Stimulated activated CD4-positive, alpha-beta T cell treated with anti-CD3 and anti-CD28 coated beads, Interleukin-4, amount 100 ng/mL, for 1 hour (primary cell): ENCODE results near the gene PADI4.

Experiments
- DNase-seq: peaks from one replicate; pipeline ENCODE4 v3.0.0-alpha.2; 2020

PADI4 gene, protein sequence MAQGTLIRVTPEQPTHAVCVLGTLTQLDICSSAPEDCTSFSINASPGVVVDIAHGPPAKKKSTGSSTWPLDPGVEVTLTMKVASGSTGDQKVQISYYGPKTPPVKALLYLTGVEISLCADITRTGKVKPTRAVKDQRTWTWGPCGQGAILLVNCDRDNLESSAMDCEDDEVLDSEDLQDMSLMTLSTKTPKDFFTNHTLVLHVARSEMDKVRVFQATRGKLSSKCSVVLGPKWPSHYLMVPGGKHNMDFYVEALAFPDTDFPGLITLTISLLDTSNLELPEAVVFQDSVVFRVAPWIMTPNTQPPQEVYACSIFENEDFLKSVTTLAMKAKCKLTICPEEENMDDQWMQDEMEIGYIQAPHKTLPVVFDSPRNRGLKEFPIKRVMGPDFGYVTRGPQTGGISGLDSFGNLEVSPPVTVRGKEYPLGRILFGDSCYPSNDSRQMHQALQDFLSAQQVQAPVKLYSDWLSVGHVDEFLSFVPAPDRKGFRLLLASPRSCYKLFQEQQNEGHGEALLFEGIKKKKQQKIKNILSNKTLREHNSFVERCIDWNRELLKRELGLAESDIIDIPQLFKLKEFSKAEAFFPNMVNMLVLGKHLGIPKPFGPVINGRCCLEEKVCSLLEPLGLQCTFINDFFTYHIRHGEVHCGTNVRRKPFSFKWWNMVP

DNA sequence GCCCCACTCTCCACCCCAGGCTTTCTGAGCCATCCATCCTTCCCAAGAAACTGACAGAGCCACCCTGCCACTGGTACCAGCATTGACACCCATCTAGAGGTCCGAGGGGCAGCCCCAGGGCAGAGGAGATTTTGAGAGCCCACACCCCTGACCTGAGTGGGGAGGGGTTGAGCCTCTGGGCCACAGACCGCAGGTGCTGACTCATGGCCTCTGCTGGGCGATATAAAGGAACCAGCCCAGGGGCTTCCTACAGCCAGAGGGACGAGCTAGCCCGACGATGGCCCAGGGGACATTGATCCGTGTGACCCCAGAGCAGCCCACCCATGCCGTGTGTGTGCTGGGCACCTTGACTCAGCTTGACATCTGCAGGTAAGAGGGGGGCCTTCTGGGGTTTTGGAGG lies at the start of gene PADI4:
TSS of gene PADI4 (plus strand) at position 252 of the 400 bp plus-strand sequence. CDS start at position 278, 26 bp downstream.
- DNase-seq, result no peak

DNA sequence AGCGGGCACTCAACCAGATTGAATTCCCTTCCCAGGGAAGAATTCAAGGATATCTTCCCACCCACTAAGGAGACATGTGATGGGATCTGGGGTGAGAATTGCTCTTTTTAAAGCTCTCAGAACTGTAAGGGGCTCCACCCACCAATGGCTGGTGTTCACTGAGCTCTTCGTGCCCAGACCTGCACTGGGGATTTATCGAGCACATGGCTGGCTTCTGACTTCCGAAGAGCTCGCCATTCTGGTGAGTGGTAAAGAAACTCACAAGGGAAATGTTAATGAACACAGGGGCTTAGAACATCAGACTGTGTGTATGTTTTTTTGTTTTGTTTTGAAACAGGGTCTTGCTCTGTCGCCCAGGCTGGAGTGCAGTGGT lies 49.3 kb upstream of the PADI4 start:
- no peak for DNase-seq

GRCh38 chr1:17259233-17259873 lies 48.6 kb upstream of the PADI4 start:
- DNase-seq, result no peak

GRCh38 chr1:17260264-17260663 lies 47.7 kb upstream of the PADI4 start:
- no peak for DNase-seq

DNA sequence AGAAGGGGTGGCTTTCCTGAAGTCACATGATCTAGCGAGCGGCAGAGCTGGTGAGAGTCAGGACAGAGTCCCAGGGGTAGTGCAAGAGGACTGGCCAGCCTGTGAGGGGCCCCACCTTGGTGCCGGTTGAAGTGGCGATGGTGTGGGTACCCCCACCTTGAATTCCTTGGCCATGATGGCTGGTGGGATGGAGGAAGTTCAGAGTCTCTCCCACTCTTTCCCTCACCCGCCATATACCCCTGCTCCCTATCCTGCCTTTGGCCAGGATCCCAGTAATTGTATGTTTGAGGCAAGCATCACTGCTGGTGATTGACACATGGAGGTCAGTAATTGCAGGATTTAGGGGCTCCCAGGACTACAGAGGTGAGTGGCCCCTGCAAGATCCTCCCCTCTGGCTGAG lies 47.3 kb upstream of the PADI4 start:
- no peak for DNase-seq

DNA sequence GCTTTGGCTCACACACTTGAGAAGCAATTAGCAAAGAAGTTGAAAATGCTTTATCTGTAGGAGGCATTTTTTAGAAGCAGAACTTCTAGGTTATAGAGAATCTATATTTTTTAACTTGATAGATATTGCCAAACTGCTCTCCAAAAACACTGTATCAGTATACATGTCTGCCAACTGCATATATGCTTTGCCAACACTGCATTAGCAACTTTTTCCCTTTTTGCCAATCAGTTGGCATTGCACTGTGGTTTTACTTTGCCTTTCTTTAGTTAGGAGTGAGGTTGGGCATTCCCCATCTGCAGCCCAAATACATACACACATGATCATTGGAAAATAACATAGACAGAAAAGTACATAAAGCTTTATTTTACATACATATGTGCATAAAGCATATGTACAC lies 44.1 kb upstream of the PADI4 start:
- no peak for DNase-seq

- no peak for DNase-seq
These were observed 43.5 kb upstream of the PADI4 start for GRCh38 chr1:17264470-17264869.

- no peak for DNase-seq
These were observed 42.8 kb upstream of the PADI4 start for GRCh38 chr1:17265162-17265561.

GRCh38 chr1:17265950-17266349 lies 42.0 kb upstream of the PADI4 start:
- DNase-seq, result no peak

DNA sequence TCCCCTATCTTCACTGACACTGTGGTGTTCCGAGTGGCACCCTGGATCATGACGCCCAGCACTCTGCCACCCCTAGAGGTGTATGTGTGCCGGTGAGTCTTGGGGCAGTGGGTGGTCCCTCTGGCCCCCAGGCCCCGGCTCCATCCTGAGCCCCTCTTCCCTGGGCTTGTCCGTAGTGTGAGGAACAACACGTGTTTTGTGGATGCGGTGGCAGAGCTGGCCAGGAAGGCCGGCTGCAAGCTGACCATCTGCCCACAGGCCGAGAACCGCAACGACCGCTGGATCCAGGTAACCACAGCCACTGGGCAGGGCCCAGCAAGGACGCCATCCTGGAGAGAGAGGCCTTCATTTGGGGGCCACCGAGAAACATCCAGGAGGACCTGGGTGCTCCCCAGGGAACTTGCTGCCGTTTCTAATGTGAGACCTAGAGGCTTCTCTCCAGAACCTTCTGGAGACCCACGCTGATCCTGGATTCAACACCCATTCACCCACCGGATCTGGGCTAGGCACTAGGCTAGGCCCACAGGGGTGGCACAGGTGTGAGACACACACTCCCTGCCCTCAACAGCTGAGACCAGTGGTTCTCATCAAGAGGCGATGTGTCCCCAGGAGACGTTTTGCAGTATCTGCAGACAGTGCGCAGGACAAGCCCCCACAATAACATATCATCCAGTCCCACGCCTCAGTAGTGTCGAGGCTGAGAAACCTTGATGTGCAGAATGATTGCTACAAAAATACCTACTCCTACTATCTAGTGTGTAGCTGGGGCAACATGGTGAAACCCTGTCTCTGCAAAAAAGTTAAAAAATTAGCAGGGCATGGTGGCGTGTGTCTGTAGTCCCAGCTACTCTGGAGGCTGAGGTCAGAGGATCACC lies 36.9 kb upstream of the PADI4 start:
- no peak for DNase-seq

GRCh38 chr1:17272066-17272465 lies 35.9 kb upstream of the PADI4 start:
- DNase-seq, result no peak

GRCh38 chr1:17272646-17273045 lies 35.4 kb upstream of the PADI4 start:
- no peak for DNase-seq

DNA sequence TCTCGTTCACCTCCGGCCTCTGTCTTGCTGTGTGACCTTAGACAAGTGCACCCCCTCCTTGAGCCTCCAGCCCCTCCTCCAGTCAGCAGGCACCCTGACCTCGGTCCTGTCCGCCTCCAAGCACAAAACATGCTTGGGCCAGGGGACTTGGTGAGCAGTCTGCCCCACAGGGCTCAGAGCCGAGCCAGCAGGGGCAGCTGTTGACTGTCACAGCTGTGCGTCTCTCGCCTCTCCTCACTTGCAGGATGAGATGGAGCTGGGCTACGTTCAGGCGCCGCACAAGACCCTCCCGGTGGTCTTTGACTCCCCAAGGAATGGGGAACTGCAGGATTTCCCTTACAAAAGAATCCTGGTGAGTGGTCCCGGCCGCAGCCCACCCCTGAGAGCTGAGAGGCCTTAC lies 34.9 kb upstream of the PADI4 start:
- no peak for DNase-seq

- peak; percentile 15 for DNase-seq
These were observed 33.5 kb upstream of the PADI4 start for GRCh38 chr1:17274186-17275170.

- no peak for DNase-seq
These were observed 31.4 kb upstream of the PADI4 start for GRCh38 chr1:17276568-17276967.

GRCh38 chr1:17277511-17278159 lies 30.4 kb upstream of the PADI4 start:
- DNase-seq, result no peak

DNA sequence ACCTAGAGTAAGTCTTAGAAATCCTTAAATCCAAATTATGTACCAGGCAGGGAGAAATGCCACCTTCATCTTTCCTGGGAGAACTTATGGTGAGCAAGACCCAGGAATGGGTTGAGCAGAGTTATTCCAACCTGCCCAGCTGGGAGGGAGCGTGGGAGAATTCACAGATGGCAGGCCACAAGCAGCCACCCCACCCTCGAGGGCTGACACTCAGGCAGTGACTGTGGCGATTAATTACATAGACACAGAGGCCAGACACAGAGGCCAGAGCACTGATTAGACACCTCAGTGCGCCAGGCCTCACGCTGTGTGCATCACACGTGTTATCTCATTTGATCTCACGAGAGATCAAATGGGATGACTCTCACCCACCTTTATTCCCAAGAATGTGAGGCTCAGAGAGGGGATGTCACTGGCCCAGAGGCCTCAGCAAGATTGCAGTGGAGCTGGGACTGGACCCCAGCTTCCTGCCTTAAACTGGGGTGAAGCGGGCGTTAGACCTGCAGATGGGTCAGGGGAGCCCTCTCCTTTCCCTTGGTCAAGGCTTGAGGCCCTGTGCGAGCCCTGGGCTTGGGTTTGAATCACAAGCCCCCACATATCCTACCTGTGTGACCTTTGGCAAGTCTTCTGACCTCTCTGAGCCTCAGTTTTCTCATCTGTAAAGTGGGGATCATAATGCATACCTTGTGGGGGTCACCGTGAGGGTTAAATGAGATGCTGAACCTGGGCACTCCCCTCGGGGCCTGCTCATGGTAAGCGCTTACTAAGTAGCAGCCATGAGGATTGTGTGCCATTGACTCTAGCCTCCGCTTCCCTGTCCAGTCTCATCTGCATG lies 28.8 kb upstream of the PADI4 start:
- DNase-seq, result no peak

GRCh38 chr1:17280436-17280835 lies 27.6 kb upstream of the PADI4 start:
- DNase-seq, result no peak

- no peak for DNase-seq
These were observed 27.1 kb upstream of the PADI4 start for GRCh38 chr1:17280894-17281293.

DNA sequence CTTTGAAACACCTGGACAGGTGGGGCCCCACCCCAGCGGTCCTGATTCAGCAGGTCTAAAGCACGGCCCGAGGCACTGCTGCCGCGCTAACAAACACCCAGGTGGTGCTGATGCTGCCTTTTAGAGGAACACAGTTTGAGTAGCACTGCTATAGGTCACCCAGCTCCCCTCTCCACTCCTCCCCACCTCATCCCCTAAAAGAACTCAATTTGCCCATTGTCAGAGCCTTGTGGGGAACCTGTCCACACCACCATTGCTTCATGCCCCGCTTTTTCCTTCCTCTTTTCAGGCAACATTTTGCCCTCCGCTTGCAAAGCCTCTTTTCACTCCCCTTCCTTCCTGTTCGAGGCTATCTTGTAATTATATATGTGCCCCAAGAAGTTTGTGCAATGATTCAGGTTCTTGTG lies 26.2 kb upstream of the PADI4 start:
- no peak for DNase-seq
